NCI-H128 (cell line): ENCODE data around the gene PLAAT1.

Experiments used
- DNase-seq: peaks from one replicate; lab custom pipeline; 2025; ENCODE audit not compliant: unreplicated experiment; lab: John Stamatoyannopoulos, UW

PLAAT1 gene

GRCh38 chr3:193250492-193250891, 9.5 kb downstream of the PLAAT1 start:
- no peak for DNase-seq

DNA sequence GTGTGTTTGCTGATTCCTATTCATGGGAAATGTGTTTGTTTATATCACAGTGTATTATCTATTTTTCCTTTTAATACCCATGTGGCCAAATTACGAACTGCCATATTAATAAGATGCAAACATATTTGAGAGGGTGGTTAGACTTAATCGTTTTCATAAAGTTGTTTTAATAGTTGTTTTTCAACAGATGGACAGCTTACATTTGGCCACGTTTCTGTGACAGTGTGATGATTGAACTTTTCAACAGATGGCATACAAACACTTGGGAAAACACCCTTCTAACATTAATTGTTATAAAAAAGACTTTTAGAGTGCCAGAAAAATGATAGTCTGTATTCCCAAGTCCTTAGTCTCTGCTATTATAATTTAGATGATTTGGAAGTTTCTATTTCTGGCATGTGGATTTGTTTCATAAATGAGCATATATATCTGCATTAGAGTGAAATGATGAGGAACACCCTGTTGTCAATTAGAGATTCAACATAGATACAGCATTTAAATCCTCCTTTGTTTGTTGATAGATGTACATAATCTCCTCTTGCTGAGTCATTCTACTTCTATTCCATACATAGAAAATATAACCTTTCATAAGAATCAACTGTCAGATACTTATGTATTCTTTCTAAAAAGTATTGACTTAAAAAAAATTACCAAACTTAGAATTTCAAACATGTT, 13.1 kb downstream of the PLAAT1 start:
- DNase-seq, result no peak

GRCh38 chr3:193261970-193262369, 20.9 kb downstream of the PLAAT1 start:
- DNase-seq, result no peak

GRCh38 chr3:193262707-193263106, 21.7 kb downstream of the PLAAT1 start:
- DNase-seq, result no peak

- no peak for DNase-seq
Observed at GRCh38 chr3:193269343-193270028, 28.5 kb downstream of the PLAAT1 start.

GRCh38 chr3:193270451-193270850, 29.4 kb downstream of the PLAAT1 start:
- no peak for DNase-seq

DNA sequence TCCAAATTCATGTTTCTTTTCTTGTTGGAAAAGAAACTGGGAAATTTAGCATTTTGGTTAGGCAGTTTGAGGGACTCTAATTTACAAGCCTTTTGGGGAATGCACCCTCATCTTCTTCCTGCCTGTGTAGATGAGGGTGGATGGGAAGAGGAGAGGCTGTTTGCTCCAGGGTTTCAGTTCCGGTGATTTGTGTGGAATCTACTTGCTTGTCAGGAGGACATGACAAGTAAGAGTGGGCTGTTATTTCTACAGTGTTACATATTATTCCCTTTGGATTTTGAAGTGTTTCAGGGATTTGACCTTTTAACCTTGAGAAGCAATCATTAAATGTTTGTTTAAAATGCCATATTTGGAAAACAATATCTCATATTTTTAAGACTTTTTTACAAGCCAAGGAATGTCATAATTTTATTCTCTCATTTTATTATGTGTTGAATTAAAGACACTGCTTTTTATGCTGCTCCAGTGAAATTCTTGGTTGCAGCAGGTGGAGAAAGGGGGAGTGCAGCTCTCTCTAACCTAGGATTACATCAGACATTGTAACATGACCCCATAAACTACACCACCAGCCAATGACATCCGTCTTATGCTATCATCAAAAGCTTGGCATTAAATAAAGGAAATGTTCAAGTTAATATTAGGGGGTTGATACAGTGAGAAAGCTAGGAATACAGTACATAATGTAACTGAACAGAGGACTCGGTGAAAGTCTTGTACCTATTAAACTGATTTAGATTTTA, 30.2 kb downstream of the PLAAT1 start:
- no peak for DNase-seq

DNA sequence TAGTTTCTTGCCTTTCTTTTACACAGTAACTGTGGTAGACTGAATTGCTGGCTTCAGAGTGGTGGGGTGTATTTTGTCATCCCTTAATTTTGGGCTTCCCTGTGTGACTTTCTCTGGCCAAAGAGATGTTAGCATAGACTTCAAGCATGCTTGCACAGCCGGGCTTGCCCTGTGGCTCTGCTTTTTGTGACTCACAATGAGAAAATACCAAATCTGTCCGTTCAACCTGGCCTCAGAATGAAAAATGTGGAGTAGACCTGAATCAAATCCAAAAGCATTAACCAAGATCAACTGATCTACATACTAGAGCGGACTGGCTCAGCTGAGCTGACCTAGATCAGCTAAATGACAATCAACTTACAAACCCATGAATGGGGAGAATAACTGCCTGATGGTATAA, 51.4 kb downstream of the PLAAT1 start:
- no peak for DNase-seq

DNA sequence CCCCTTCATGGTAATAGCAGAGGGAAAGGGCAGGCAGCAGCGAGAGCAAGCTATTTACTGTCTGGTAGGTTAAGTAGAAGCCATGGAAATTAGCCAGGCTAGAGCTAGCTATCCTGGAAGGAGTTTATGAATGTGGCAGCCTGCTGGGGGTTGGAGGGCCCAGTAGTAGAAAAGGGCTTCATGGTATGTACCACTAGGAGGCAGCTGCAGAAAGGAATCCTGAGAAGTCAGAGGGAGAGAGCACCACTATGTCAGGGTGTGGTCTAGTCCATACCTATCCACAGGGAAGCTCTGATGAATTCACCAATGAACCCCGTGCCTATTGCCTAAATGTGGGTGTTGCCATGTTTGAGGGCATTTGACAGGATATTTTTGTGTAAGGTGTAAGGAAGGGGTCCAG, 55.0 kb downstream of the PLAAT1 start:
- DNase-seq, result no peak

DNA sequence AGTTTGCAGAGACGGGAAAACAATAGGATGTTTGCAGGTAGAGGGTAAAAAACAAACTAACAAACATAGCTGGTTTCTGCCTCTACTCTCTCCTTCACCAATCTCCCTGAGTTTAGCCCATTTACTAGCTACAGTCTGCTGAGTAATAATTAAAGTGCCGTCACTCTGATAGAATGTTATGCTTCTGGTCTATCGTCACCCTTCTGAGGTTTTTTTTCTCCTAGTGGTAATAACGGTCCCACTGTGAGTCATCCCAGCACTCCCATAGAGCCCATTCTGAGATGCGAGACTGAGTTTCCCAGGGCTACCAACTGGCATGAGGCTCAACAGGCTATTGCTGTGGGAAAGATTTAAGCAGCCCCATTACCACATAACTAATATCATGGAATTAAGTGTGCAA, 56.4 kb downstream of the PLAAT1 start:
- DNase-seq, result no peak

- DNase-seq, result no peak
Observed at GRCh38 chr3:193301433-193301832, 60.4 kb downstream of the PLAAT1 start.

DNA sequence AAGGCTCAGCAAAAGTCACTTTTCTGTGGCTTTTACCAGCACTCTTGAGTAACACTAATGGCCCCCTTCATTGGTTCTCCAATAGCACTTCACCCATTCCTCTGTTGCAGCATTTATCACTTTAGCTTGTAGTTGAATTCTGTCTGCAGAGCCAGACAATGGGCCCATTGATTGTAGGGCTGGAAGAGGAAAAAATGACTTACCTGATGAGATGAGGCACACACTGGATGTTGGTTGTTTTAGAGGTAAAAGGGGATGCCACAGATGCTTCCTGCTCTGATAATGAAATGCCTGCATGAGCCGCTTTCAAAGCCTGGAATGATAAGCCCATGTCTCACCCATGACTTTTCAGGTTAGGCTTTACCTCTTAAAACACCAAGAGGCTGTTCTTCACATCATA, 64.3 kb downstream of the PLAAT1 start:
- DNase-seq, result no peak

- DNase-seq, result no peak
Observed at GRCh38 chr3:193310914-193311723, 70.1 kb downstream of the PLAAT1 start.

- DNase-seq, result no peak
Observed at GRCh38 chr3:193313061-193313958, 72.3 kb downstream of the PLAAT1 start.

- no peak for DNase-seq
Observed at GRCh38 chr3:193314161-193314560, 73.1 kb downstream of the PLAAT1 start.

- no peak for DNase-seq
Observed at GRCh38 chr3:193317682-193318300, 76.8 kb downstream of the PLAAT1 start.
